ENCODE measurements around the gene ARHGAP40. TPM values are rescaled to one million over a fixed set of nuclear protein-coding genes. Genes with fewer than 3 reads are reported as not detected.

The ARHGAP40 gene
- total and polyA plus RNA-seq, 9 of the 15 experiments (the other 6 are each of a cell fraction or from before 2014, with no cell fraction given) = not detected

GRCh38 chr20:38645980-38646858, 44.6 kb downstream of the ARHGAP40 start (continued):
- TF ChIP-seq ATF7 (IDR thresholded peaks at IDR 0.05) (no peak), ZNF79 (CRISPR knock-in tag; IDR thresholded peaks at IDR 0.05; ENCODE audit: low read depth) (no peak), AFF4 (CRISPR knock-in tag; IDR thresholded peaks at IDR 0.05) (no peak), PHB (CRISPR knock-in tag; IDR thresholded peaks at IDR 0.05) (no peak), NR0B1 (IDR thresholded peaks at IDR 0.05; ENCODE audit: partially characterized antibody) (no peak), ARNT (IDR thresholded peaks at IDR 0.05) (no peak), ERF (CRISPR knock-in tag; IDR thresholded peaks at IDR 0.05) (no peak), TCF3 (CRISPR knock-in tag; IDR thresholded peaks at IDR 0.05) (no peak), GATAD2A (IDR thresholded peaks at IDR 0.05) (no peak), XRCC5 (IDR thresholded peaks at IDR 0.05; ENCODE audit: low read depth, low read length) (peak; percentile 85; the same call in 1 of the 2 replicates), PTRF (tag; IDR thresholded peaks at IDR 0.05) (no peak), JUN (IDR thresholded peaks at IDR 0.05; ENCODE audit: borderline replicate concordance, low read depth, low read length) (peak; percentile 57; the same call in 1 of the 2 replicates), JUN (CRISPR knock-in tag; IDR thresholded peaks at IDR 0.05; ENCODE audit: borderline replicate concordance) (no peak), ZNF134 (CRISPR knock-in tag; conservative IDR thresholded peaks at IDR 0.05) (no peak), SMARCA5 (IDR thresholded peaks at IDR 0.05) (no peak), U2AF1 (optimal IDR thresholded peaks at IDR 0.05; ENCODE audit: low read depth, low read length) (no peak), XRCC3 (IDR thresholded peaks at IDR 0.05) (no peak), SP2 (IDR thresholded peaks at IDR 0.05; ENCODE audit: extremely low read depth, low read depth, low read length, poor library complexity, severe bottlenecking) (no peak), ARID4B (CRISPR knock-in tag; IDR thresholded peaks at IDR 0.05) (no peak), CHCHD3 (CRISPR knock-in tag; IDR thresholded peaks at IDR 0.05) (no peak)

Measured in K562 (cell line).